Measurements from ENCODE around the gene MEI4.
"Not testable (repeated sequence)": the region's sequence is repeated elsewhere in the genome, so short reads cannot be mapped to it uniquely, and the experiment has no call there.

The MEI4 gene

DNA sequence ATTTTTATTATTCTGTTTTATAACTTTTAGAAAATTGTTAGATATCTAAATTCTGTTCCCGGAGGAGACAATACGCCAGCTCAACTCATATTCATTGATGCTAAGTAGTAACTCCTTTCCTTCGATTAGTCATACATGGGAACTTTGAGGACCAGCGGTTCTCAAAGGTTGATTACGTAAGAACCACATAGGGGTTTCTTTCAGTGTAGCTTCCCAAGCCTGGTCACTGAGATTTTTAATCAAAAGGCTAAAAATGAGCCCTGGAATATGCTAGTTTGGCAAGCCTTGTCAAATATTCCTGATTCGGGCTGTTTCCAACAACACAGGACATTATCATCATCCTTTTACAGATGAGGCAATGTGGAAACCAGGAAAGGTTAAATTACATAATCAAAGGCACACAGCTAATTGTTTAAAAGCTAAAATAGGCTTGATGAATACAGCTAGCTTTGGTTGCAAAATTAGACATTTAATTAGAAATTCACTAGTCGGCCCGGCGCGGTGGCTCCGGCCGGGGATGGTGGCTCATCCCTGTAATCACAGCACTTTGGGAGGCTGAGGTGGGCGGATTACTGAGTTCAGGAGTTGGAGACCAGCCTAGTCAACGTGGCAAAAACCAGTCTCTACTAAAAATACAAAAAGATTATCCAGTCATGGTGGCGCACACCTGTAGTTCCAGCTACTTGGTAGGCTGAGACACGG, 14.6 kb upstream of the MEI4 start:
- Histone ChIP-seq H3K27me3 (ENCODE audit: control insufficient read depth, insufficient read depth, low read length) (no peaks in the 10 kb centered on the region), H3K4me3 (ENCODE audit: low read length) (no peak overlapping the region), H3K9me3 (ENCODE audit: control insufficient read depth, low read depth, low read length) (no peaks in the 10 kb centered on the region), H3K9ac (ENCODE audit: low read length) (no peak overlapping the region), H3K4me1 (ENCODE audit: control insufficient read depth, low read depth, low read length) (no peaks in the 10 kb centered on the region), H3K27ac (ENCODE audit: low read length) (no peak overlapping the region), H3K36me3 (ENCODE audit: control insufficient read depth, low read depth, low read length) (no peaks in the 10 kb centered on the region)

DNA sequence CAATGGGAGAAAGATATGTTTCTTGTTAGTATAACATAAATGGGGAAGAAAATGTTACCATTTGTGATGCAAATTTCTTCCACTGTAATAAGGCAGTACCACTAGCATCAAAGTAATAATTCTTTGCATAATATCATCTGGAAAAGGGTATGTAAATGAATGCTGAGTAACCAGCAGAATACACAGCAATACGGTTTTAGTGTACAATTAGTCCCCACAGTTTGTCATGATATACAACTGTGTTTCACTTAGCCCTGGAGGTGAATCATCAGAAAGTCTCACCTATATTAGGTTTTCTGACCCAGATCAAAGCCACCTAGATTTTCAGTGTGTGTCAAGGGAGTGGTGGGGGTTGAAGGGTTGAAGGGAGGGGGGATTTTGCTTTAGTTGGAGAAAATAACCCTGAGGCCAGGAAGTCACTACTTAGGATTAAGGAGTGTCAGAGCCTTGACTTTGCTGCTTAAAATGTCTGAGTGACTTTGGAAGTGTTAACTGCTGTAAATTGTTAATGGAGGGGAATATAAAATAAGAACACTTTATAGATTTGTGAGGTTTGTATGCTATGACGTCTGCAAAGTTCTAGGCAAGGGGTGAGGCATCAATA, 8.6 kb upstream of the MEI4 start:
- H3K27me3 ChIP-seq (ENCODE audit: control insufficient read depth, insufficient read depth, low read length), result no peaks in the 10 kb centered on the region
- H3K9me3 ChIP-seq (ENCODE audit: control insufficient read depth, low read depth, low read length), result no peaks in the 10 kb centered on the region
- H3K9ac ChIP-seq (ENCODE audit: low read length), result no peak overlapping the region
- H3K36me3 ChIP-seq (ENCODE audit: control insufficient read depth, low read depth, low read length), result no peaks in the 10 kb centered on the region
- no peak overlapping the region for H3K4me3 ChIP-seq (ENCODE audit: low read length)
- H3K4me1 ChIP-seq (ENCODE audit: control insufficient read depth, low read depth, low read length), result no peaks in the 10 kb centered on the region
- H3K27ac ChIP-seq (ENCODE audit: low read length), result no peak overlapping the region

DNA sequence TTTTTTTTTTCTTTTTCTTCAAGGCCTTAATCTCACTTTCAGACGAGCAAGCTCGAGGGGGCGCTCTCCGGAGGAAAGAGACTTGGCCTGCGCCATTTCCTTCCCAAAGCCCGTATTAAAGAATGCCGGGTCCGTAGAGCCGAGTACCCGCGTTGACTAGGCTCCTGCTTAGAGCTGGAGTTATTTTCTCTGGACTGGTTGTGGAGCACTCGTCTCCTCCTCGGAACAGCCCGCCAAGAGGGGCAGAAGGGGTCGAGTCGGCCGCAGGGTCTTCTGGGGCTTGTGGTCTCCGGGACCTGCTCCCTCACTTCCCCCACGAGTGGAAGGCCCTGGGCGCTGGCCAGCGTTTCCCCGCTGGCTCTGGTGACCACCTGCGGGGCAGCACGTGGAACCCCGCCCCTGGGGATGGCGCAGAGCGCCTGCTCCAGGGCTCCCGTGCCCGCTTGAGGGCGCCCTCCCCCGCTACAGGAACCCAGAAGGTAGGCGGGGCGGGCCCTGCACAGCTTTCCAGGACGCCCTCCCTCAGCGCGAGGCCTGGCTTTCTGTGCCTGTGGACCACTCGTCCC, 2.7 kb upstream of the MEI4 start:
- Histone ChIP-seq H3K27ac (ENCODE audit: low read length) (no peak overlapping the region), H3K27me3 (ENCODE audit: control insufficient read depth, insufficient read depth, low read length) (no peaks in the 10 kb centered on the region), H3K9me3 (ENCODE audit: control insufficient read depth, low read depth, low read length) (no peaks in the 10 kb centered on the region), H3K4me3 (ENCODE audit: low read length) (peak overlapping the region; percentile 62), H3K4me1 (ENCODE audit: control insufficient read depth, low read depth, low read length) (no peaks in the 10 kb centered on the region), H3K9ac (ENCODE audit: low read length) (peak overlapping the region; percentile 56), H3K36me3 (ENCODE audit: control insufficient read depth, low read depth, low read length) (no peaks in the 10 kb centered on the region)

DNA sequence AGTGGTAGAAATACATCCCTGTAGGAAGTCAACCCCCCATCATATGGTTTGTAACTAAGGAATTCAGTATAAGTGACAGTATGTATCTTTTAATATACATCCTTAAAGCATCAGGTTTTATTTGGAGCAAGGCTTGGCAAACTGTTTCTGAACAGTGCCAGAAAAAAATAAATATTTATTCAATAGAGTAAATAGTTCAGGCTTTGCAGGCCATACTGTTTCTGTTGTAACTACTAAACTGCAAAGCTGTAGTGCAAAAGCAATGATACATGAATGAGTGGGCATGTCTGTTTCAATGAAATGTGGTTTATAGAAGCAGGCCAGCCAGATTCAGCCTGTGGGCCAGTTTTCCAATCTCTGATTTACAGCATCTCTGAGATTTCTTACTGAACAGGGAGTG, 977 bp downstream of the MEI4 start:
- no peak overlapping the region for H3K9ac ChIP-seq (ENCODE audit: low read length)
- no peaks in the 10 kb centered on the region for H3K4me1 ChIP-seq (ENCODE audit: control insufficient read depth, low read depth, low read length)
- H3K36me3 ChIP-seq (ENCODE audit: control insufficient read depth, low read depth, low read length), result no peaks in the 10 kb centered on the region
- no peaks in the 10 kb centered on the region for H3K9me3 ChIP-seq (ENCODE audit: control insufficient read depth, low read depth, low read length)
- no peak overlapping the region for H3K4me3 ChIP-seq (ENCODE audit: low read length)
- no peaks in the 10 kb centered on the region for H3K27me3 ChIP-seq (ENCODE audit: control insufficient read depth, insufficient read depth, low read length)
- no peak overlapping the region for H3K27ac ChIP-seq (ENCODE audit: low read length)

DNA sequence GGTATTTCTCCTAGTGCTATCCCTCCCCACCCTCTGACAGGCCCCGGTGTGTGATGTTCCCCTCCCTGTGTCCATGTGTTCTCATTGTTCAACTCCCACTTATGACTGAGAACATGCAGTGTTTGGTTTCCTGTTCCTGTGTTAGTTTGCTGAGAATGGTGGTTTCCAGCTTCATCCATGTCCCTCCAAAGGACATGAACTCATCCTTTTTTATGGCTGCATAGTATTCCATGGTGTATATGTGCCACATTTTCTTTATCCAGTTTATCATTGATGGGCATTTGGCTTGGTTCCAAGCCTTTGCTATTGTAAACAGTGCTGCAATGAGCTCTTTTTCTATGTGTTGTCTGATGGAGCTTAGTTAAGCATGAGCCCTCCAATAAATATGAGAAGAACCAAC, 2.2 kb downstream of the MEI4 start:
- H3K4me1 ChIP-seq (ENCODE audit: control insufficient read depth, low read depth, low read length); H3K27ac ChIP-seq (ENCODE audit: low read length); H3K27me3 ChIP-seq (ENCODE audit: control insufficient read depth, insufficient read depth, low read length); H3K4me3 ChIP-seq (ENCODE audit: low read length); H3K36me3 ChIP-seq (ENCODE audit: control insufficient read depth, low read depth, low read length); H3K9me3 ChIP-seq (ENCODE audit: control insufficient read depth, low read depth, low read length); H3K9ac ChIP-seq (ENCODE audit: low read length): not testable (repeated sequence)

DNA sequence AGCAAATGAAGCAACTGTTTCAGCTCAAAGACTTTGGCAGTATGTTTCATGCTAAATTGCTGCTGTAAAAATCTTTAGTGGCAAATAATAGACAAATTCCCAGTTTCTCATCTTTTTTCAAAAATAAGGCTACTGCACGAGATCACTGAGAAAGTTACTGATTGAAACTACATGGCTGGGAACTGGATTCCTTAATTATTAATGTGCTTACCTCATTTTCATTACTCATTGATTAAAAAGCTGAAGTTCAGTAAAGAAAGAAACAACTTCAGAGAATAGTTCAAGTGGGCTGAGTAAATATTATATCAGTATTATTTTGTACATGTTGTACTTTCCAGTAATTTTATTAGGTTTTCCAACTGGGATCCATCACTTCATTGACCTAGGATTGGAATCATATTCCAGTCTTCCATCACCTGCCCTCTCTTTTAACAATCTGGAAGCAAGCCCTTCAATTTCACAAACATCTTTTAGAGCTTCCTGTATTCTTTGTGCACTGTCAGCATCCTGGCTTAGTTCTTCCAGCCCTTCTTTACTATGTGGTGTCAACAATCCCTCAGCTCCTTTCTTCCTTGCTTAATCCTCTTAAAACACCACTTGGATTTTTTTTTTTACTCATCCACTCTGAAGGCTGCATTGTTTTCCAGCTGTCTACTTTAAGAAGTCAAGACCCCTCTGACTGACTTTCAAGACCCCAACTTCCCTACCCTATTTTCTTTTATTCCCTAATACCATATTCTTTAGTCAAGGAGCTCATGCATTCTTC, 4.3 kb downstream of the MEI4 start:
- H3K4me1 ChIP-seq (ENCODE audit: control insufficient read depth, low read depth, low read length), result no peaks in the 10 kb centered on the region
- no peak overlapping the region for H3K4me3 ChIP-seq (ENCODE audit: low read length)
- H3K9me3 ChIP-seq (ENCODE audit: control insufficient read depth, low read depth, low read length), result no peaks in the 10 kb centered on the region
- no peaks in the 10 kb centered on the region for H3K36me3 ChIP-seq (ENCODE audit: control insufficient read depth, low read depth, low read length)
- H3K9ac ChIP-seq (ENCODE audit: low read length), result no peak overlapping the region
- no peaks in the 10 kb centered on the region for H3K27me3 ChIP-seq (ENCODE audit: control insufficient read depth, insufficient read depth, low read length)
- H3K27ac ChIP-seq (ENCODE audit: low read length), result no peak overlapping the region

DNA sequence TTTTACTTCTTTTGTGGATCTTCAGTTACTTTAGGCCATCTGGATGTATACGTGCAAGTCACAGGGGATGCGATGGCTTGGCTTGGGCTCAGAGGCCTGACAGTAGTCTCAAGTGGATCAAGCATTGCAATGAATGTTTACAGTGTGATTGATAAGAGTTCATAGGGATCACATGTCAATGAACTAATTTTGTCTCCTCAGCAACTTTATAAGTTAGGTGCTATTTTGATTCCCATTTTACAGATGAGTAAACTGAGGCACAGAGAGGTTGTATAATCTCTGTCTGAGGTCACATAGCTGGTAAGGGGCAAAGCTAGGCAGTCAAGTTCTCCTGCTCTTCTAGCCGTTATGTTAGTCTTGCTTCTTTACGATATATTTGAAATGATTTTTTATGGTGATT, 13.5 kb downstream of the MEI4 start:
- no peaks in the 10 kb centered on the region for H3K9me3 ChIP-seq (ENCODE audit: control insufficient read depth, low read depth, low read length)
- H3K4me3 ChIP-seq (ENCODE audit: low read length), result no peak overlapping the region
- H3K27me3 ChIP-seq (ENCODE audit: control insufficient read depth, insufficient read depth, low read length), result no peaks in the 10 kb centered on the region
- H3K9ac ChIP-seq (ENCODE audit: low read length), result no peak overlapping the region
- H3K4me1 ChIP-seq (ENCODE audit: control insufficient read depth, low read depth, low read length), result no peaks in the 10 kb centered on the region
- H3K36me3 ChIP-seq (ENCODE audit: control insufficient read depth, low read depth, low read length), result no peaks in the 10 kb centered on the region
- H3K27ac ChIP-seq (ENCODE audit: low read length), result no peak overlapping the region

DNA sequence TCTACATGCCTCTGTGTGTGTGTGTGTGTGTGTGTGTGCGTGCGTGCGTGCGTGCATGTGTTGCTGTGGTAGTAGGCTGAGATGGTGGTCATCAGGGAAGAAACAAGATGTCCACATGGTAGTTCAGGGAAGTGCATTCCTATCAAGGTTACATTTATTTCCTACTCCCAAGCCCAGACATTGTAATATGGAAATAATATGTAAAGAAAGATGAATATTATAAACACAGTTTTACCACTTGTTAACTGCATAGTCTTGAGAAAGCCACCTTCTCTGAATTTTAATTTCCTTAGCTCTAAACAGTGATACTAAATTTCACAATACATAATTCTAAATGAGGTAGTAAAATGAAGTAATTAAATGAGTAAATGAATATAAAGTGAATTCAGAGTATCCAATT, 14.0 kb downstream of the MEI4 start:
- Histone ChIP-seq H3K27me3 (ENCODE audit: control insufficient read depth, insufficient read depth, low read length) (no peaks in the 10 kb centered on the region), H3K9ac (ENCODE audit: low read length) (no peak overlapping the region)

DNA sequence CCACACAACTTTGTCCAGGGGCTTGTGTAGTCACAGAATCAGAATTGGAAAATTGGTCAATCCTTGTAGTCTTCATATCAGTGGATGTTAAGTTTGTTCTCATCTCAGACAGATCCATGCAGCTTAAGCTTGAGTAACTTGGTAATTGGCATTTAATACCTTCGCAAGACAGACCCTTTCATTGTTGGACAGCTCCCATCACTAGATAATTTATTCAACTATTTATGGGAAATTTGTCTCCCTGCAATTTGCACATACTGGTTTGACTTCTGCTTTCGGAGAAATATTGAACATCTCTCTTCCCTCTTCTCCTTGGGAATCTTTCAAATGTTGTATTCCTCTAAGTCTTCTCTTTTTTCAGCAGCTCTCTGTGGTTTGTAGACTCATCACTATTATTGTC, 17.1 kb downstream of the MEI4 start:
- H3K36me3 ChIP-seq (ENCODE audit: control insufficient read depth, low read depth, low read length), result no peaks in the 10 kb centered on the region
- no peak overlapping the region for H3K4me3 ChIP-seq (ENCODE audit: low read length)
- no peaks in the 10 kb centered on the region for H3K4me1 ChIP-seq (ENCODE audit: control insufficient read depth, low read depth, low read length)
- no peak overlapping the region for H3K27ac ChIP-seq (ENCODE audit: low read length)
- no peak overlapping the region for H3K9ac ChIP-seq (ENCODE audit: low read length)
- H3K27me3 ChIP-seq (ENCODE audit: control insufficient read depth, insufficient read depth, low read length), result no peaks in the 10 kb centered on the region
- no peaks in the 10 kb centered on the region for H3K9me3 ChIP-seq (ENCODE audit: control insufficient read depth, low read depth, low read length)

More for the DNA sequence above, 14.0 kb downstream of the MEI4 start:
- H3K36me3 ChIP-seq (ENCODE audit: control insufficient read depth, low read depth, low read length), result no peaks in the 10 kb centered on the region
- no peak overlapping the region for H3K4me3 ChIP-seq (ENCODE audit: low read length)
- no peaks in the 10 kb centered on the region for H3K4me1 ChIP-seq (ENCODE audit: control insufficient read depth, low read depth, low read length)
- H3K27ac ChIP-seq (ENCODE audit: low read length), result no peak overlapping the region
- no peaks in the 10 kb centered on the region for H3K9me3 ChIP-seq (ENCODE audit: control insufficient read depth, low read depth, low read length)

DNA sequence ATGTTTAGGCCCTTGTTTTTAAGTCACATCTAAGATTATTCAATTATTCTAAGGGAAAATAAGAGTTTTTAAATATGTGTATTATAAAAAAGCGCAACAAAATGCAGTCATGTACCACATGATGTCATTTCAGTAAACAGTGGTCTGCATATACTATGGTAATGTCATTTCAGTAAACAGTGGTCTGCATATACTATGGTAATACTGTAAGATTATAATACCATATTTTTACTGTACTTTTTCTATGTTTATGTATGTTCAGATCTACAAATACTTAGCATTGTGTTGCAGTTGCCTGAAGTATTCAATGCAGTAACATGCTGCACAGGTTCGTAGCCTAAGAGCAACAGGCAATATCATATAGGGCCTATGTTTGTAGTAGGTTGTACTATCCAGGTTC, 21.4 kb downstream of the MEI4 start:
- no peaks in the 10 kb centered on the region for H3K27me3 ChIP-seq (ENCODE audit: control insufficient read depth, insufficient read depth, low read length)
- no peak overlapping the region for H3K9ac ChIP-seq (ENCODE audit: low read length)
- H3K36me3 ChIP-seq (ENCODE audit: control insufficient read depth, low read depth, low read length), result no peaks in the 10 kb centered on the region

DNA sequence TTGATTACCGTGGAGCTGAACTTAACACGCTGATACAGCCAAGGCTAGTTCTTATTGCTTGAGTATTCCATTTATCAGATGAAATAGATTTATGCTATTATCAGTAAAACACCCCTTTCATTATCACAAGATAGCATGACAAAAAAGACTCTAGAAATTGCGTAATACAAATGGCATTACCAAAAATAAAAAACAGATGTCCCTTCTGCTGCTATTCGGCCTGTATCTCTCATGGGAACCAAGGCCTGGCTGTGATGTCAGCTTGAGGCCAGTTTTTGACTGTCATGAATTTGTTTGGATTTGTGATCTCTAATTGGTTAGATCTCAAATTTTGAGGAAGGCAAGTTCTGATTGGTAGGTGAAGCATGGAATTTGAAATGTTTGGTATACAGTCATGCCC, 25.2 kb downstream of the MEI4 start:
- H3K9me3 ChIP-seq (ENCODE audit: control insufficient read depth, low read depth, low read length), result no peaks in the 10 kb centered on the region
- no peak overlapping the region for H3K9ac ChIP-seq (ENCODE audit: low read length)
- H3K4me1 ChIP-seq (ENCODE audit: control insufficient read depth, low read depth, low read length), result no peaks in the 10 kb centered on the region
- H3K27me3 ChIP-seq (ENCODE audit: control insufficient read depth, insufficient read depth, low read length), result no peaks in the 10 kb centered on the region
- no peak overlapping the region for H3K27ac ChIP-seq (ENCODE audit: low read length)
- no peaks in the 10 kb centered on the region for H3K36me3 ChIP-seq (ENCODE audit: control insufficient read depth, low read depth, low read length)
- H3K4me3 ChIP-seq (ENCODE audit: low read length), result no peak overlapping the region

More for the DNA sequence above, 21.4 kb downstream of the MEI4 start:
- Histone ChIP-seq H3K9me3 (ENCODE audit: control insufficient read depth, low read depth, low read length) (no peaks in the 10 kb centered on the region), H3K27ac (ENCODE audit: low read length) (no peak overlapping the region), H3K4me1 (ENCODE audit: control insufficient read depth, low read depth, low read length) (no peaks in the 10 kb centered on the region), H3K4me3 (ENCODE audit: low read length) (no peak overlapping the region)
